Stimulated activated CD4-positive, alpha-beta T cell treated with anti-CD3 and anti-CD28 coated beads, Interleukin-2, amount 100 ng/mL, for 48 hours (primary cell): ENCODE data around the gene BRMS1.

Experiments used
- DNase-seq, 2 donors: peaks; one replicate each; pipeline ENCODE4 v3.0.0-alpha.2; 2020

Gene BRMS1

GRCh38 chr11:66302656-66303055 is 42.2 kb downstream of the BRMS1 start:
- DNase-seq, result no peak

GRCh38 chr11:66299186-66299585 is 45.7 kb downstream of the BRMS1 start:
- no peak for DNase-seq

GRCh38 chr11:66297610-66298009 is 47.3 kb downstream of the BRMS1 start:
- DNase-seq, result no peak

DNA sequence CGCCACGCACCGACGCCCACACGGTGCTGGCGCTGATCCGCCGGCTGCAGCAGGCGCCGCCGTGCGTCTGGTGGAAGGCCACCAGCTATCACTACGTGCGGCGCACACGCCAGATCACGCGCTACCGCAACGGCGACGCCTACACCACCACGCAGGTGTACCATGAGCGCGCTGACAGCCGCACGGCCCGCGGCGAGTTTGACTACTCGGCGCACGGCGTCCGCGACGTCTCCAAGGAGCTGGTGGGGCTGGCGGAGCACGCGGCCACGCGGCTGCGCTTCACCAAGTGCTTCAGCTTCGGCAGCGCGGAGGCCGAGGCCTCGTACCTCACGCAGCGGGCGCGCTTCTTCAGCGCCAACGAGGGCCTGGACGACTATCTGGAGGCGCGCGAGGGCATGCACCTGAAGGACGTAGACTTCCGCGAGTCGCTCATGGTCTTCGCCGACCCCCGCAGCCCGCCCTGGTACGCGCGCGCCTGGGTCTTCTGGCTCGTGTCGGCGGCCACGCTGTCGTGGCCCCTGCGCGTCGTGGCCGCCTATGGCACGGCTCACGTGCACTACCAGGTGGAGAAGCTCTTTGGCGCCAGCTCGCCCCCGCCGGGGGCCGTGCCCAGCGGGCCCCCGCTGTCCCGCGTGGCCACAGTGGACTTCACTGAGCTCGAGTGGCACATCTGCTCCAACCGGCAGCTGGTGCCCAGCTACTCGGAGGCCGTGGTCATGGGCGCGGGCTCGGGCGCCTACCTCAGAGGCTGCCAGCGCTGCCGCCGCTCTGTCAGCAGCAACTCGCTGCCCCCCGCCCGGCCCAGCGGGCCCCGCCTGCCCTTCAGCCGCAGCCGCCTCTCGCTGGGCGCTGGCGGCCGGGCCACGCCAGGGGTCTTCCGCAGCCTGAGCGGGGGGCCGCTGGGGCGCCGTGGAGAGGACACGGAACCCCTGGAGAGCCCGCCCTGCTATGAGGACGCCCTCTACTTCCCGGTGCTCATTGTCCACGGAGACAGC is 50.0 kb downstream of the BRMS1 start:
- no peak for DNase-seq

GRCh38 chr11:66293777-66294625 is 50.9 kb downstream of the BRMS1 start:
- no peak for DNase-seq

DNA sequence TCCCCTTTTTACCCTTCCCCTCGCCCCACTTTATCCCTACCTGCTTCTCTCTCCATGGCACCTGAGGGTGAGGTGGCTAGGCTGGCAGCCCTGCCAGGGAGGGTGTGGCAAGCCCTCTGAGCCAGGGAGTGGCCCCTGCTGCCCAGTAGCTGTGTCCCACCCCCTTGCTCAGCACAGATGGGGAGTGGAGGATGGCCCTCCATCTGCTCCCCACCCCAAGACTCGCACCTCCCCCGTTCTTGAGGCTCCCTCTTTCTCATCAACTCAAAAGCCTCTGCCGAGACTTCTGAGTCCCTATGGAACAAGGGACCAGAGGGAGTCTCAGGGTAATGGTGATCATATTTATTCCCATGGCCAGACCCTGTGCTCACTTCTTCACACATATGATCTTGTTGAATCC is 51.6 kb downstream of the BRMS1 start:
- DNase-seq, result no peak

- DNase-seq, result no peak
Measured at GRCh38 chr11:66292543-66293332, 52.2 kb downstream of the BRMS1 start.

GRCh38 chr11:66291706-66292542 is 53.0 kb downstream of the BRMS1 start, which contains the start of gene TMEM151A:
Gene TMEM151A, plus strand, starts transcription at chr11:66291894. Its CDS starts 120 bp downstream, at chr11:66292014.
- DNase-seq, result peak in 1 of 2 donors; percentile 29

- no peak for DNase-seq
Measured at GRCh38 chr11:66291303-66291705, 53.6 kb downstream of the BRMS1 start.

- no peak for DNase-seq
Measured at GRCh38 chr11:66290330-66290621, 54.6 kb downstream of the BRMS1 start.

GRCh38 chr11:66289548-66290329 is 55.2 kb downstream of the BRMS1 start:
- DNase-seq, result peak; percentile 78 to 79

- peak; percentile 94 to 95 for DNase-seq
Measured at GRCh38 chr11:66288671-66289547, 56.0 kb downstream of the BRMS1 start, which contains the start of gene YIF1A. Gene YIF1A, minus strand, starts transcription at chr11:66289143. Its CDS starts 158 bp downstream, at chr11:66288985.

- DNase-seq, result no peak
Measured at GRCh38 chr11:66287889-66288670, 56.8 kb downstream of the BRMS1 start.
